Measurements from ENCODE around the gene SPG7. TPM values are rescaled to one million over a fixed set of nuclear protein-coding genes. Genes with fewer than 3 reads are reported as not detected.
A peak's percentile ranks its signal among the peaks of the same experiment; 100 is the strongest.
"Not testable (repeated sequence)": the region's sequence is repeated elsewhere in the genome, so short reads cannot be mapped to it uniquely, and the experiment has no call there.

Gene SPG7
- total RNA-seq, 1 donor from 2014 or later, result 184 TPM

DNA sequence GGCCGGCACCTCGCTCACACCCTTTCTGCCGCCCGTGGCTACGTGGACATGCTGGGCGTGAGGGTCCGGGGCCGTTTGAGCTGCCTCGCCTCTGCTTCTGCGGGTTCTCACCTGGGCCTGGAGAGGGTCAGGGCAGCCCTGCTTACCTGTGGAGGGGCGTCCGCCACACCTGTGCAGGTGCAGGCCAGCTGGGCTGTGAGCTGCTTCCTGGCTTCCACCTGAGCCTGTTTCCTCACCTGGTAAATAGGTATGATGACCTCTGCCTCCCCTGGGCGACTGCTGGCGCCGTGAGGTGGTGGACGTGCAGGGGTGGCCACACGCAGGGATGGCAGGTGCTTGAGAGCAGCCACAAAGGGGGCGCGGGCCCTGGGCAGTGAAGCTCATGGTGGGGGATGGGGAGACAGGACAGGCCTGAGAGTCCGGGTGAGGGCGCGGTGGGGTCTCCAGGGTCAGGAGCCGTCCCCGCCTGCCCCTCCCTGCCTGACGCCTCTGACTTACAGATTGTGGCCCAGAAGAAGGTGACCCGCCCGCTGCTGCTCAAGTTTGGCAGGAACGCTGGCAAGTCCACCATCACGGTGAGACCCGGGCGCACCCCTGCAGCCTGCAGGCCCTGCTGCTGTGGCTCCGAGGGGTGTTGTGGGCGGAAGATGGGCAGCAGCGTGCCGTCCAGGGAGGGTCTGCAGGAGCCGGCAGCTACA is 75.1 kb downstream of the SPG7 start:
- Mint-ChIP-seq H3K27ac (no peak overlapping the region), H3K9me3 (ENCODE audit: low read depth) (no peaks in the 10 kb centered on the region), H3K4me1 (ENCODE audit: low read depth) (no peaks in the 10 kb centered on the region), H3K36me3 (ENCODE audit: insufficient read depth) (no peaks in the 10 kb centered on the region), H3K27me3 (peaks cover 4% of the 10 kb centered on the region), H3K4me3 (ENCODE audit: low read depth) (no peak overlapping the region)
- DNase-seq (ENCODE audit: low spot score, unreplicated experiment), result no peak
- TF ChIP-seq, protein P1, sequence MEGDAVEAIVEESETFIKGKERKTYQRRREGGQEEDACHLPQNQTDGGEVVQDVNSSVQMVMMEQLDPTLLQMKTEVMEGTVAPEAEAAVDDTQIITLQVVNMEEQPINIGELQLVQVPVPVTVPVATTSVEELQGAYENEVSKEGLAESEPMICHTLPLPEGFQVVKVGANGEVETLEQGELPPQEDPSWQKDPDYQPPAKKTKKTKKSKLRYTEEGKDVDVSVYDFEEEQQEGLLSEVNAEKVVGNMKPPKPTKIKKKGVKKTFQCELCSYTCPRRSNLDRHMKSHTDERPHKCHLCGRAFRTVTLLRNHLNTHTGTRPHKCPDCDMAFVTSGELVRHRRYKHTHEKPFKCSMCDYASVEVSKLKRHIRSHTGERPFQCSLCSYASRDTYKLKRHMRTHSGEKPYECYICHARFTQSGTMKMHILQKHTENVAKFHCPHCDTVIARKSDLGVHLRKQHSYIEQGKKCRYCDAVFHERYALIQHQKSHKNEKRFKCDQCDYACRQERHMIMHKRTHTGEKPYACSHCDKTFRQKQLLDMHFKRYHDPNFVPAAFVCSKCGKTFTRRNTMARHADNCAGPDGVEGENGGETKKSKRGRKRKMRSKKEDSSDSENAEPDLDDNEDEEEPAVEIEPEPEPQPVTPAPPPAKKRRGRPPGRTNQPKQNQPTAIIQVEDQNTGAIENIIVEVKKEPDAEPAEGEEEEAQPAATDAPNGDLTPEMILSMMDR (IDR thresholded peaks at IDR 0.05; ENCODE audit: unreplicated experiment), result no peak

- TF ChIP-seq, protein P1 (IDR thresholded peaks at IDR 0.05; ENCODE audit: unreplicated experiment), result no peak
- Mint-ChIP-seq H3K9me3 (ENCODE audit: low read depth) (no peaks in the 10 kb centered on the region), H3K36me3 (ENCODE audit: insufficient read depth) (no peaks in the 10 kb centered on the region), H3K27ac (no peak overlapping the region), H3K4me3 (ENCODE audit: low read depth) (no peak overlapping the region), H3K27me3 (no peaks in the 10 kb centered on the region), H3K4me1 (ENCODE audit: low read depth) (no peaks in the 10 kb centered on the region)
- DNase-seq (ENCODE audit: low spot score, unreplicated experiment), result no peak
Measured at GRCh38 chr16:89583895-89584644, 75.9 kb downstream of the SPG7 start.

DNA sequence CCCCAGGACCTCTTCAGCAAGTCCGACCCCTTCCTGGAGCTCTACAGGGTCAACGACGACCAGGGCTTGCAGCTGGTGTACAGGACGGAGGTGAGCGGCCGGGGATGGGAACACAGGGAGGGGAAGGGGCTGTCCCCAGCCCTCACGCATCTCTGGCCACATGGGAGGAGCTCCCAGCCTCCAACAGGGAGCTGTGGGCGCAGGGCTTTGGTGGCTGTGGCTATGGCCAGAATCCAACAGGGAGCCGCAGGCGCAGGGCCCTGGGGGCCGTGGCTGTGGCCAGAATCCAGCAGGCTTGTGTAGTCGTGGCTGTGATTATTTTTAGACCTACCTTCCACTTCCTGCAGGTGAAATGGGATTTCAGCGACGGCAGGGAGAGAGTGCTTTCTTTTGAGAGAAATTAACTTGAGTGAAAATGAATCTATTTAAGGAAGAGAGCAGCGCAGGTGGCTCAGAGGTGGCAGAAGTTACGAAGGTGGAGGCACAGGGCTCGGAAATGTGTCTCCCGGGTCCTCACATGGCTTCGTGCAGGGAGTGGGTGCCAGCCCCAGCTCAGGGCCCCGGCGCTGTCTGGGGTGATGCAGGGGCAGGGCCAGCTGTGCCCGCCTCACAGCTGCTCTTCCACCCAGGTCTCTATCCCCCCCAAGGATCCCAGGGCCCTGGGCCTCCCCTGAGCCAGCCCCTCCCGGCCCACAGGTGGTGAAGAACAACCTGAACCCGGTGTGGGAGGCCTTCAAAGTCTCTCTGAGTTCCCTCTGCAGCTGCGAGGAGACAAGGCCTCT is 76.8 kb downstream of the SPG7 start:
- Mint-ChIP-seq H3K4me1 (ENCODE audit: low read depth) (no peaks in the 10 kb centered on the region), H3K27ac (peak overlapping the region; percentile 71), H3K36me3 (ENCODE audit: insufficient read depth) (no peaks in the 10 kb centered on the region), H3K4me3 (ENCODE audit: low read depth) (no peak overlapping the region), H3K9me3 (ENCODE audit: low read depth) (no peaks in the 10 kb centered on the region), H3K27me3 (no peaks in the 10 kb centered on the region)
- DNase-seq (ENCODE audit: low spot score, unreplicated experiment), result no peak
- TF ChIP-seq, protein P1 (IDR thresholded peaks at IDR 0.05; ENCODE audit: unreplicated experiment), result no peak

DNA sequence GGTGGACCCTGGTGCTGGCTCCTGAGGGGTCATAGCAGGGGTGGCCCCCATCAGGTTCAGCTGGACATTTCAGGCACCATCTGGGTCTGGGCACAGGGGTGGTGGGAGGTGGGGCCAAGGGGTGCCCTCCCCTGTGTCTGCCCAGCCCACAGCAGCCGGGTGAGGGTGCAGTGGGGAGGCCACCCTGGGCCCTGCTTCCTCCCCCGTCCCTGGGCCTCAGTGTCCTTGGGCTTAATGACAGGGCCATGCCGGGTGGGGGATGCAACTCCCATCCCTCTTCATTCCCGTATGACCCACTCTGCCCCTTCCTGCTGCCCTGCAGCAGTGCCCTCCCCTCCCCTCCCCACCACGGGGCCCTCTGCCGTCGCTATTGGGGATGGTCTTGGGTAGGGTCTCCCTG is 78.0 kb downstream of the SPG7 start:
- H3K36me3 Mint-ChIP-seq (ENCODE audit: insufficient read depth), result no peaks in the 10 kb centered on the region
- H3K4me3 Mint-ChIP-seq (ENCODE audit: low read depth), result no peak overlapping the region
- H3K9me3 Mint-ChIP-seq (ENCODE audit: low read depth), result no peaks in the 10 kb centered on the region
- H3K4me1 Mint-ChIP-seq (ENCODE audit: low read depth), result no peaks in the 10 kb centered on the region
- no peaks in the 10 kb centered on the region for H3K27me3 Mint-ChIP-seq
- no peak for DNase-seq (ENCODE audit: low spot score, unreplicated experiment)
- no peak overlapping the region for H3K27ac Mint-ChIP-seq
- TF ChIP-seq, protein P1 (IDR thresholded peaks at IDR 0.05; ENCODE audit: unreplicated experiment), result no peak

DNA sequence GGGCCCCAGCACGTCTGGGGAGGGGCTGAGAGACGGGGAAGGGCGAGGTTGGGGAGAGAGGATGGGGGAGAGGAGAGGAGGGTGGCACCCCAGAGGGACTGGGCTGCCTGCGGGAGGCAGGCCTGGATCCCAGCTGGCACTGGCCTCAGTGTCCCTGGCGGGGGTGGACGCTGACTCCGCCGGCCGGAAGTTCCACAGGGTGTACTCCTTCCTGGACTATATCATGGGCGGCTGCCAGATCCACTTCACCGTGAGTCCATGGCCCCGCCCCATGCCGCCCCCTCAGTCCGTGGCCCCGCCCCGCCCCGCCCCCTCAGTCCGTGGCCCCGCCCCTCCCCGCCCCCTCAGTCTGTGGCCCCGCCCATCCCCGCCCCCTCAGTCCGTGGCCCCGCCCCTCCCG is 78.7 kb downstream of the SPG7 start:
- Mint-ChIP-seq H3K27me3 (no peaks in the 10 kb centered on the region), H3K4me3 (ENCODE audit: low read depth) (no peak overlapping the region), H3K9me3 (ENCODE audit: low read depth) (no peaks in the 10 kb centered on the region), H3K36me3 (ENCODE audit: insufficient read depth) (no peaks in the 10 kb centered on the region), H3K4me1 (ENCODE audit: low read depth) (no peaks in the 10 kb centered on the region), H3K27ac (no peak overlapping the region)
- no peak for DNase-seq (ENCODE audit: low spot score, unreplicated experiment)
- TF ChIP-seq, protein P1 (IDR thresholded peaks at IDR 0.05; ENCODE audit: unreplicated experiment), result no peak

DNA sequence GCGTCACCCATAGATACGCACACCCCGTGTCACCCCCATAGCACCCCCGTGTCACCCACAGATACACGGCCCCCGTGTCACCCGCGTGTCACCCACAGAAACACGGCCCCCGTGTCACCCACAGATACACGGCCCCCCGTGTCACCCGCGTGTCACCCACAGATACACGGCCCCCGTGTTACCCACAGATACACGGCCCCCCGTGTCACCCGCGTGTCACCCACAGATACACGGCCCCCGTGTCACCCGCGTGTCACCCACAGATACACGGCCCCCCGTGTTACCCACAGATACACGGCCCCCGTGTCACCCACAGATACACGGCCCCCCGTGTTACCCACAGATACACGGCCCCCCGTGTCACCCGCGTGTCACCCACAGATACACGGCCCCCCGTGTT is 79.5 kb downstream of the SPG7 start:
- not testable (repeated sequence) for DNase-seq (ENCODE audit: low spot score, unreplicated experiment)

More for the DNA sequence above, 79.5 kb downstream of the SPG7 start:
- H3K27ac Mint-ChIP-seq; H3K36me3 Mint-ChIP-seq (ENCODE audit: insufficient read depth); H3K4me1 Mint-ChIP-seq (ENCODE audit: low read depth); H3K4me3 Mint-ChIP-seq (ENCODE audit: low read depth); H3K27me3 Mint-ChIP-seq; H3K9me3 Mint-ChIP-seq (ENCODE audit: low read depth): not testable (repeated sequence)
